Liver (tissue), 9 donors: ENCODE data around the gene DOCK11. TPM values are rescaled to one million over a fixed set of nuclear protein-coding genes. Genes with fewer than 3 reads are reported as not detected.

Source experiments
- DNase-seq: peaks from one replicate; pipeline ENCODE4 v3.0.0-alpha.2; 2017; ENCODE audit warnings: low spot score
- H3K27ac ChIP-seq, 2 donors: one replicate each; pipeline ENCODE4 v1.7.0; 2013; ENCODE audit warnings: inconsistent platforms in 2 of 2, low read length in 2 of 2, control low read depth in 1 of 2, low read depth in 1 of 2, mild to moderate bottlenecking in 1 of 2
- H3K27me3 ChIP-seq, 4 donors: one replicate each; pipeline versions ENCODE4 v1.6.1 to v1.7.0; 2013; ENCODE audit warnings: low read length in 3 of 4, inconsistent platforms in 1 of 4, mild to moderate bottlenecking in 1 of 4, moderate library complexity in 1 of 4; ENCODE audit not compliant: control insufficient read depth in 4 of 4, insufficient read depth in 4 of 4
- H3K36me3 ChIP-seq, 4 donors: one replicate each; pipeline versions ENCODE4 v1.6.1 to v1.7.0; 2013; ENCODE audit warnings: low read length in 3 of 4, mild to moderate bottlenecking in 3 of 4, low read depth in 1 of 4, moderate library complexity in 1 of 4; ENCODE audit not compliant: control insufficient read depth in 4 of 4, insufficient read depth in 3 of 4
- H3K4me1 ChIP-seq, 4 donors: one replicate each; pipeline versions ENCODE4 v1.6.1 to v1.7.0; 2013; ENCODE audit warnings: low read length in 3 of 4, mild to moderate bottlenecking in 3 of 4, moderate library complexity in 1 of 4; ENCODE audit not compliant: control insufficient read depth in 4 of 4, insufficient read depth in 4 of 4
- H3K4me3 ChIP-seq, 3 donors: one replicate each; pipeline versions ENCODE4 v1.6.1 to v1.7.0; 2013; ENCODE audit warnings: low read length in 3 of 3, control low read depth in 1 of 3, low read depth in 1 of 3, mild to moderate bottlenecking in 1 of 3
- H3K9ac ChIP-seq, 2 donors: one replicate each; pipeline ENCODE4 v1.7.0; 2013; ENCODE audit warnings: low read length in 2 of 2, mild to moderate bottlenecking in 2 of 2, moderate library complexity in 2 of 2, control low read depth in 1 of 2, low read depth in 1 of 2
- H3K9me3 ChIP-seq, 4 donors: one replicate each; pipeline versions ENCODE4 v1.6.1 to v1.7.0; 2013; ENCODE audit warnings: low read length in 3 of 4; ENCODE audit not compliant: control insufficient read depth in 4 of 4
- ATF3 ChIP-seq: IDR thresholded peaks from 2 replicates; pipeline ENCODE4 v1.6.1; 2016; ENCODE audit warnings: antibody characterized with exemption
- CTCF ChIP-seq: fragments of 150-350 bp; IDR thresholded peaks from 2 replicates; pipeline ENCODE4 v1.5.1; 2017; ENCODE audit warnings: improper control_type of control experiment, low read depth, low read length; ENCODE audit not compliant: missing input control
- EGR1 ChIP-seq, 2 donors: IDR thresholded peaks; 2 replicates each; pipeline ENCODE4 v1.6.1; 2016 to 2018; ENCODE audit warnings: antibody characterized with exemption in 2 of 2, low read depth in 2 of 2
- FOXA1 ChIP-seq: IDR thresholded peaks from 2 replicates; pipeline ENCODE4 v1.6.1; 2016; ENCODE audit warnings: antibody characterized with exemption
- FOXA2 ChIP-seq: IDR thresholded peaks from 2 replicates; pipeline ENCODE4 v1.6.1; 2016; ENCODE audit warnings: antibody characterized with exemption
- GABPA ChIP-seq, 2 donors: IDR thresholded peaks in 1 of 2; conservative IDR thresholded peaks in 1 of 2; 2 replicates each; pipeline ENCODE4 v1.6.1; 2016; ENCODE audit warnings: antibody characterized with exemption in 2 of 2, mild to moderate bottlenecking in 1 of 2, moderate library complexity in 1 of 2
- HNF4A ChIP-seq, 2 donors: conservative IDR thresholded peaks; 2 replicates each; pipeline ENCODE4 v1.6.1; 2016; ENCODE audit warnings: antibody characterized with exemption in 2 of 2, mild to moderate bottlenecking in 2 of 2
- HNF4G ChIP-seq: IDR thresholded peaks from 2 replicates; pipeline ENCODE4 v1.6.1; 2016; ENCODE audit warnings: antibody characterized with exemption
- JUND ChIP-seq, 2 donors: IDR thresholded peaks; 2 replicates each; pipeline ENCODE4 v1.6.1; 2016; ENCODE audit warnings: antibody characterized with exemption in 2 of 2
- MAX ChIP-seq: IDR thresholded peaks from 2 replicates; pipeline ENCODE4 v1.6.1; 2016; ENCODE audit warnings: antibody characterized with exemption
- NR2F2 ChIP-seq: IDR thresholded peaks from 2 replicates; pipeline ENCODE4 v1.6.1; 2016; ENCODE audit warnings: antibody characterized with exemption
- RAD21 ChIP-seq, 2 donors: IDR thresholded peaks; 2 replicates each; pipeline ENCODE4 v1.6.1; 2016; ENCODE audit warnings: antibody characterized with exemption in 2 of 2, mild to moderate bottlenecking in 2 of 2
- REST ChIP-seq: IDR thresholded peaks from 2 replicates; pipeline ENCODE4 v1.6.1; 2016; ENCODE audit warnings: antibody characterized with exemption, mild to moderate bottlenecking
- RXRA ChIP-seq, 2 donors: IDR thresholded peaks; 2 replicates each; pipeline ENCODE4 v1.6.1; 2017 to 2018; ENCODE audit warnings: antibody characterized with exemption in 2 of 2, mild to moderate bottlenecking in 1 of 2
- SP1 ChIP-seq: IDR thresholded peaks from 2 replicates; pipeline ENCODE4 v1.6.1; 2018; ENCODE audit warnings: antibody characterized with exemption, mild to moderate bottlenecking
- TAF1 ChIP-seq: conservative IDR thresholded peaks from 2 replicates; pipeline ENCODE4 v1.6.1; 2016; ENCODE audit warnings: antibody characterized with exemption, mild to moderate bottlenecking
- YY1 ChIP-seq: IDR thresholded peaks from 2 replicates; pipeline ENCODE4 v1.6.1; 2016; ENCODE audit warnings: antibody characterized with exemption, mild to moderate bottlenecking
- WGBS: extraction: QIAGEN DNeasy Blood & Tissue Kit; methylation state at CpG from one replicate; pipeline ENCODE4 v1.1.7; 2013; 5-methylcytosine and 5-hydroxymethylcytosine counted together
- polyA plus RNA-seq, 2 donors: library from polyadenylated mRNA; stranded (reverse) in 1 of 2; unstranded in 1 of 2; fragments of 200-250 nt in 1 of 2; fragments of >200 nt in 1 of 2; fragmentation: Nextera tagmentation in 1 of 2; extraction: Ambion mirVana in 1 of 2; gene quantifications; one replicate each; pipeline versions ENCODE4 v1.2.1 to v1.2.3, GENCODE V29; 2013 to 2015
- total RNA-seq, 2 donors: library from RNA; depleted of rRNA; stranded (reverse); fragments of >200 nt; gene quantifications; one replicate each; pipeline ENCODE4 v1.2.3, GENCODE V29; 2014
- TF ChIP-seq, protein P1 (sequence below): IDR thresholded peaks from 2 replicates; pipeline ENCODE4 v1.6.1; 2016; ENCODE audit warnings: antibody characterized with exemption
- donor health status: healthy.
- donor health status: healthy.
- donor health status: healthy.
- donor health status: healthy.
- donor health status: healthy.

Gene DOCK11
- total and polyA plus RNA-seq, 4 donors: 1.3 to 9.3 (median 3.7) TPM

GRCh38 chrX:118510111-118510510 lies 14.5 kb downstream of the DOCK11 start:
- no peak for TF ChIP-seq HNF4G
- no peak for TF ChIP-seq ATF3
- TF ChIP-seq NR2F2: no peak
- no peak for TF ChIP-seq REST
- TF ChIP-seq FOXA2: no peak
- no peak for TF ChIP-seq FOXA1
- TF ChIP-seq CTCF: no peak
- no peak for TF ChIP-seq RAD21 (IDR thresholded peaks at IDR 0.05)
- TF ChIP-seq, protein P1, sequence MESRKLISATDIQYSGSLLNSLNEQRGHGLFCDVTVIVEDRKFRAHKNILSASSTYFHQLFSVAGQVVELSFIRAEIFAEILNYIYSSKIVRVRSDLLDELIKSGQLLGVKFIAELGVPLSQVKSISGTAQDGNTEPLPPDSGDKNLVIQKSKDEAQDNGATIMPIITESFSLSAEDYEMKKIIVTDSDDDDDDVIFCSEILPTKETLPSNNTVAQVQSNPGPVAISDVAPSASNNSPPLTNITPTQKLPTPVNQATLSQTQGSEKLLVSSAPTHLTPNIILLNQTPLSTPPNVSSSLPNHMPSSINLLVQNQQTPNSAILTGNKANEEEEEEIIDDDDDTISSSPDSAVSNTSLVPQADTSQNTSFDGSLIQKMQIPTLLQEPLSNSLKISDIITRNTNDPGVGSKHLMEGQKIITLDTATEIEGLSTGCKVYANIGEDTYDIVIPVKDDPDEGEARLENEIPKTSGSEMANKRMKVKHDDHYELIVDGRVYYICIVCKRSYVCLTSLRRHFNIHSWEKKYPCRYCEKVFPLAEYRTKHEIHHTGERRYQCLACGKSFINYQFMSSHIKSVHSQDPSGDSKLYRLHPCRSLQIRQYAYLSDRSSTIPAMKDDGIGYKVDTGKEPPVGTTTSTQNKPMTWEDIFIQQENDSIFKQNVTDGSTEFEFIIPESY: no peak
- TF ChIP-seq RXRA (IDR thresholded peaks at IDR 0.05): no peak
- no peak for TF ChIP-seq JUND (IDR thresholded peaks at IDR 0.05)
- no peak for TF ChIP-seq GABPA (IDR thresholded peaks at IDR 0.05 in 1 of 2, conservative IDR thresholded peaks at IDR 0.05 in 1 of 2)
- no peak for TF ChIP-seq MAX
- TF ChIP-seq SP1: no peak
- no peak for TF ChIP-seq EGR1 (IDR thresholded peaks at IDR 0.05; ENCODE audit: low read depth in 2 of 2)
- no peak for TF ChIP-seq HNF4A (conservative IDR thresholded peaks at IDR 0.05)
- TF ChIP-seq TAF1: no peak
- TF ChIP-seq YY1: no peak
- 90% methylated on average over 5 of the region's 5 CpGs for WGBS

More at GRCh38 chrX:118510111-118510510, 14.5 kb downstream of the DOCK11 start:
- Histone ChIP-seq H3K36me3 (no peaks in the 10 kb centered on the region), H3K4me1 (no peaks in the 10 kb centered on the region), H3K27me3 (no peaks in the 10 kb centered on the region), H3K27ac (no peak overlapping the region), H3K9me3 (peaks cover 0 to 2% (median 0%) of the 10 kb centered on the region in 4 donors), H3K4me3 (no peak overlapping the region), H3K9ac (no peak overlapping the region)
- DNase-seq: no peak
